SH-SY5Y (cell line): ENCODE data around the gene PRODH2.

Experiments used
- GATA2 ChIP-seq: IDR thresholded peaks from 2 replicates; pipeline ENCODE4 v1.6.1; 2011; ENCODE audit warnings: mild to moderate bottlenecking, low read depth, low read length
- GATA3 ChIP-seq: IDR thresholded peaks from 2 replicates; pipeline ENCODE4 v1.6.1; 2011; ENCODE audit warnings: low read depth, mild to moderate bottlenecking, low read length, moderate library complexity

DNA sequence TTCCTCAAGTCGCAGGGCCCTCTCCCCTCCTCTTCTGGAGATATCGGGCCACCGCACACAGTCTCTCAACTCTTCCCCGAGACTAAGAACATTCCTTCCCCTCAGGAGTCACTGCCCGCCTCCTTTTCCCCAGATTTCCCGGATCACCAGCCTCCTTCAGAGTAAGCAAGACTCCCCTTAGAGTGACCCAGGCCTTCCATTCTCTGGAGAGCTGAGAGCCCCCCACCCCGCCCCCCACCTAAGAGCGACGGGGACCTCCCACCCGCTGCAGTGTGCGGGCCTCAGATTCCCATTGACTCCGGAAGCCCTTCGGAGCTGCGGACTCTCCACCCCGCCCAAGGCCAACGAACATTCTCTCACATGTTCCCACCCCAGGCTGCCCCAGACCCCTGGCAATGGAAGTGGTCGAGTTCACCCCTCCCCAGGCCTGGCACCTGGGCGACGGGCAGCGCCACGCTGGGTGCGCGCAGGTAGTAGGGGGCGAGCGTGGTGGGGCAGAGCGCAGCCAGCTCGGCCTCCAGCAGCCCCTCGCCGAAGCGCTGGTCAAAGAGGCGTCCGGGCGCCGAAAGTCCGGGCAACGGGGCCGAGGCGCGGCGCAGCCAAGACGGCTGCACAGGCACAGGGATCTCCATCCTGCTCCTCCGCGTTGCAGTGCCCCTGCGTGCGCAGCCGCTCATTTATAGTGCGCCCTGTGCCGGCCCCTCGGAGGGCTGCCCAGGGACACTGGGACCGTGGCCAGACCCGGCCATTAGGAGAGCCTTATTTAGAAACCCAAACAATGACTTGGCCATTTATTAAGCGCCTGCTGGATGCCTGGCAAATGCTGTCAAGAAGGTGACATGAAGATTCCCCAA is 56.0 kb downstream of the PRODH2 start, which contains the start of gene HSPB6:
- TF ChIP-seq GATA2 (no peak), GATA3 (no peak)
